ENCODE results near the gene COL15A1.
"Not testable (repeated sequence)": the region's sequence is repeated elsewhere in the genome, so short reads cannot be mapped to it uniquely, and the experiment has no call there.

The COL15A1 gene

GRCh38 chr9:99000476-99001395 is 57.0 kb downstream of the COL15A1 start:
- H3K36me3 ChIP-seq (ENCODE audit: control insufficient read depth, insufficient read depth, low read length), result no peaks in the 10 kb centered on the region
- no peak overlapping the region for H3K4me3 ChIP-seq (ENCODE audit: low read depth, low read length)
- H3K27me3 ChIP-seq (ENCODE audit: control insufficient read depth, insufficient read depth, low read length), result no peaks in the 10 kb centered on the region
- H3K9ac ChIP-seq (ENCODE audit: low read depth, low read length), result no peak overlapping the region
- H3K9me3 ChIP-seq (ENCODE audit: control insufficient read depth, insufficient read depth, low read length), result no peaks in the 10 kb centered on the region
- peaks cover 2% of the 10 kb centered on the region for H3K4me1 ChIP-seq (ENCODE audit: control insufficient read depth, insufficient read depth, low read length)

GRCh38 chr9:99001892-99002291 is 58.2 kb downstream of the COL15A1 start:
- H3K36me3 ChIP-seq (ENCODE audit: control insufficient read depth, insufficient read depth, low read length), result no peaks in the 10 kb centered on the region
- no peak overlapping the region for H3K9ac ChIP-seq (ENCODE audit: low read depth, low read length)
- H3K4me3 ChIP-seq (ENCODE audit: low read depth, low read length), result no peak overlapping the region
- H3K27me3 ChIP-seq (ENCODE audit: control insufficient read depth, insufficient read depth, low read length), result no peaks in the 10 kb centered on the region
- H3K4me1 ChIP-seq (ENCODE audit: control insufficient read depth, insufficient read depth, low read length), result peaks cover 2% of the 10 kb centered on the region
- H3K9me3 ChIP-seq (ENCODE audit: control insufficient read depth, insufficient read depth, low read length), result no peaks in the 10 kb centered on the region

GRCh38 chr9:99002706-99003105 is 59.0 kb downstream of the COL15A1 start:
- H3K9me3 ChIP-seq (ENCODE audit: control insufficient read depth, insufficient read depth, low read length), result no peaks in the 10 kb centered on the region
- no peaks in the 10 kb centered on the region for H3K36me3 ChIP-seq (ENCODE audit: control insufficient read depth, insufficient read depth, low read length)
- H3K9ac ChIP-seq (ENCODE audit: low read depth, low read length), result no peak overlapping the region
- peaks cover 2% of the 10 kb centered on the region for H3K4me1 ChIP-seq (ENCODE audit: control insufficient read depth, insufficient read depth, low read length)
- H3K4me3 ChIP-seq (ENCODE audit: low read depth, low read length), result no peak overlapping the region
- no peaks in the 10 kb centered on the region for H3K27me3 ChIP-seq (ENCODE audit: control insufficient read depth, insufficient read depth, low read length)

GRCh38 chr9:99003308-99003707 is 59.6 kb downstream of the COL15A1 start:
- no peak overlapping the region for H3K9ac ChIP-seq (ENCODE audit: low read depth, low read length)
- H3K4me3 ChIP-seq (ENCODE audit: low read depth, low read length), result no peak overlapping the region
- no peaks in the 10 kb centered on the region for H3K27me3 ChIP-seq (ENCODE audit: control insufficient read depth, insufficient read depth, low read length)
- H3K4me1 ChIP-seq (ENCODE audit: control insufficient read depth, insufficient read depth, low read length), result peaks cover 2% of the 10 kb centered on the region
- H3K36me3 ChIP-seq (ENCODE audit: control insufficient read depth, insufficient read depth, low read length), result no peaks in the 10 kb centered on the region
- no peaks in the 10 kb centered on the region for H3K9me3 ChIP-seq (ENCODE audit: control insufficient read depth, insufficient read depth, low read length)

GRCh38 chr9:99004115-99004514 is 60.4 kb downstream of the COL15A1 start:
- H3K9me3 ChIP-seq (ENCODE audit: control insufficient read depth, insufficient read depth, low read length), result no peaks in the 10 kb centered on the region
- no peak overlapping the region for H3K9ac ChIP-seq (ENCODE audit: low read depth, low read length)
- H3K27me3 ChIP-seq (ENCODE audit: control insufficient read depth, insufficient read depth, low read length), result no peaks in the 10 kb centered on the region
- no peaks in the 10 kb centered on the region for H3K36me3 ChIP-seq (ENCODE audit: control insufficient read depth, insufficient read depth, low read length)
- no peak overlapping the region for H3K4me3 ChIP-seq (ENCODE audit: low read depth, low read length)
- no peaks in the 10 kb centered on the region for H3K4me1 ChIP-seq (ENCODE audit: control insufficient read depth, insufficient read depth, low read length)

- Histone ChIP-seq H3K36me3 (ENCODE audit: control insufficient read depth, insufficient read depth, low read length) (no peaks in the 10 kb centered on the region), H3K27me3 (ENCODE audit: control insufficient read depth, insufficient read depth, low read length) (no peaks in the 10 kb centered on the region), H3K9me3 (ENCODE audit: control insufficient read depth, insufficient read depth, low read length) (no peaks in the 10 kb centered on the region), H3K4me1 (ENCODE audit: control insufficient read depth, insufficient read depth, low read length) (no peaks in the 10 kb centered on the region), H3K9ac (ENCODE audit: low read depth, low read length) (no peak overlapping the region), H3K4me3 (ENCODE audit: low read depth, low read length) (no peak overlapping the region)
Measured at GRCh38 chr9:99004717-99005460, 61.2 kb downstream of the COL15A1 start.

GRCh38 chr9:99005651-99006050 is 61.9 kb downstream of the COL15A1 start:
- Histone ChIP-seq H3K9me3 (ENCODE audit: control insufficient read depth, insufficient read depth, low read length) (no peaks in the 10 kb centered on the region), H3K4me3 (ENCODE audit: low read depth, low read length) (no peak overlapping the region), H3K36me3 (ENCODE audit: control insufficient read depth, insufficient read depth, low read length) (no peaks in the 10 kb centered on the region), H3K9ac (ENCODE audit: low read depth, low read length) (no peak overlapping the region), H3K4me1 (ENCODE audit: control insufficient read depth, insufficient read depth, low read length) (no peaks in the 10 kb centered on the region), H3K27me3 (ENCODE audit: control insufficient read depth, insufficient read depth, low read length) (no peaks in the 10 kb centered on the region)

- no peaks in the 10 kb centered on the region for H3K4me1 ChIP-seq (ENCODE audit: control insufficient read depth, insufficient read depth, low read length)
- no peaks in the 10 kb centered on the region for H3K9me3 ChIP-seq (ENCODE audit: control insufficient read depth, insufficient read depth, low read length)
- no peak overlapping the region for H3K4me3 ChIP-seq (ENCODE audit: low read depth, low read length)
- no peak overlapping the region for H3K9ac ChIP-seq (ENCODE audit: low read depth, low read length)
- no peaks in the 10 kb centered on the region for H3K27me3 ChIP-seq (ENCODE audit: control insufficient read depth, insufficient read depth, low read length)
- no peaks in the 10 kb centered on the region for H3K36me3 ChIP-seq (ENCODE audit: control insufficient read depth, insufficient read depth, low read length)
Measured at GRCh38 chr9:99006511-99006910, 62.8 kb downstream of the COL15A1 start.

- H3K9me3 ChIP-seq (ENCODE audit: control insufficient read depth, insufficient read depth, low read length), result no peaks in the 10 kb centered on the region
- H3K4me1 ChIP-seq (ENCODE audit: control insufficient read depth, insufficient read depth, low read length), result no peaks in the 10 kb centered on the region
- no peak overlapping the region for H3K9ac ChIP-seq (ENCODE audit: low read depth, low read length)
- no peak overlapping the region for H3K4me3 ChIP-seq (ENCODE audit: low read depth, low read length)
- no peaks in the 10 kb centered on the region for H3K36me3 ChIP-seq (ENCODE audit: control insufficient read depth, insufficient read depth, low read length)
- H3K27me3 ChIP-seq (ENCODE audit: control insufficient read depth, insufficient read depth, low read length), result no peaks in the 10 kb centered on the region
Measured at GRCh38 chr9:99006979-99007378, 63.3 kb downstream of the COL15A1 start.

GRCh38 chr9:99008203-99008602 is 64.5 kb downstream of the COL15A1 start:
- Histone ChIP-seq H3K9me3 (ENCODE audit: control insufficient read depth, insufficient read depth, low read length) (no peaks in the 10 kb centered on the region), H3K4me3 (ENCODE audit: low read depth, low read length) (no peak overlapping the region), H3K9ac (ENCODE audit: low read depth, low read length) (no peak overlapping the region), H3K4me1 (ENCODE audit: control insufficient read depth, insufficient read depth, low read length) (no peaks in the 10 kb centered on the region), H3K27me3 (ENCODE audit: control insufficient read depth, insufficient read depth, low read length) (no peaks in the 10 kb centered on the region), H3K36me3 (ENCODE audit: control insufficient read depth, insufficient read depth, low read length) (no peaks in the 10 kb centered on the region)

GRCh38 chr9:99010393-99010792 is 66.7 kb downstream of the COL15A1 start:
- H3K36me3 ChIP-seq (ENCODE audit: control insufficient read depth, insufficient read depth, low read length); H3K4me3 ChIP-seq (ENCODE audit: low read depth, low read length); H3K27me3 ChIP-seq (ENCODE audit: control insufficient read depth, insufficient read depth, low read length); H3K9me3 ChIP-seq (ENCODE audit: control insufficient read depth, insufficient read depth, low read length); H3K9ac ChIP-seq (ENCODE audit: low read depth, low read length); H3K4me1 ChIP-seq (ENCODE audit: control insufficient read depth, insufficient read depth, low read length): not testable (repeated sequence)
